ENCODE measurements around the gene GPD1. TPM values are rescaled to one million over a fixed set of nuclear protein-coding genes. Genes with fewer than 3 reads are reported as not detected.

GPD1 gene
- total and polyA plus RNA-seq, 2 experiments from 2014 or later = not detected

- H3F3A ChIP-seq (ENCODE audit: insufficient read depth) = peaks cover 26% of the 10 kb centered on the region; the same call in 1 of the 2 replicates
- no peak overlapping the region for H3K4me2 ChIP-seq (ENCODE audit: unreplicated experiment)
- no peak overlapping the region for H2AFZ ChIP-seq
- H3K9ac ChIP-seq = no peak overlapping the region
- H3K36me3 ChIP-seq (ENCODE audit: low read depth) = peaks cover 15% of the 10 kb centered on the region; the same call in 1 of the 2 replicates
- H4K20me1 ChIP-seq (ENCODE audit: insufficient read depth) = no peaks in the 10 kb centered on the region
- H3K27ac ChIP-seq = no peak overlapping the region
- H3K79me2 ChIP-seq (ENCODE audit: insufficient read depth) = peaks cover 20% of the 10 kb centered on the region
- no peak overlapping the region for H3K4me3 ChIP-seq
- in situ Hi-C loops (cut with MboI) = no loop called here
- H3K9me2 ChIP-seq (ENCODE audit: insufficient read depth) = no peaks in the 10 kb centered on the region
- no peaks in the 10 kb centered on the region for H3K9me3 ChIP-seq (ENCODE audit: low read depth)
- no peaks in the 10 kb centered on the region for H3K4me1 ChIP-seq (ENCODE audit: insufficient read depth)
- DNase-seq = no peak
- H3K27me3 ChIP-seq (replicated peaks; ENCODE audit: insufficient read depth) = no peaks in the 10 kb centered on the region
- 43 to 56% methylated on average over 2 of the region's 2 CpGs for WGBS, 2 experiments (ENCODE audit: low coverage in 1 of 2, low lambda C conversion rate in 2 of 2, missing lambda C conversion rate in 2 of 2)
- TF ChIP-seq EZH2phosphoT487 (IDR thresholded peaks at IDR 0.05; ENCODE audit: insufficient read depth, low read depth) (no peak), EZH2 (IDR thresholded peaks at IDR 0.05; ENCODE audit: insufficient read depth, poor library complexity, severe bottlenecking) (no peak)
Observed at GRCh38 chr12:50123203-50123602, 19.4 kb downstream of the GPD1 start.

GRCh38 chr12:50127546-50127945 lies 23.7 kb downstream of the GPD1 start:
- 78 to 92% methylated on average over 2 of the region's 2 CpGs for WGBS, 2 experiments (ENCODE audit: low coverage in 1 of 2, low lambda C conversion rate in 2 of 2, missing lambda C conversion rate in 2 of 2)
- no peak overlapping the region for H3K9ac ChIP-seq

GRCh38 chr12:50129290-50129689 lies 25.5 kb downstream of the GPD1 start:
- Histone ChIP-seq H2AFZ (no peak overlapping the region), H3K9ac (no peak overlapping the region), H4K20me1 (ENCODE audit: insufficient read depth) (no peaks in the 10 kb centered on the region), H3K4me1 (ENCODE audit: insufficient read depth) (no peaks in the 10 kb centered on the region), H3K27ac (no peak overlapping the region), H3K4me2 (ENCODE audit: unreplicated experiment) (no peak overlapping the region), H3K27me3 (replicated peaks; ENCODE audit: insufficient read depth) (no peaks in the 10 kb centered on the region), H3K9me3 (ENCODE audit: low read depth) (no peaks in the 10 kb centered on the region), H3K9me2 (ENCODE audit: insufficient read depth) (no peaks in the 10 kb centered on the region), H3K4me3 (no peak overlapping the region), H3F3A (ENCODE audit: insufficient read depth) (peaks cover 39% of the 10 kb centered on the region), H3K36me3 (ENCODE audit: low read depth) (peaks cover 49% of the 10 kb centered on the region), H3K79me2 (ENCODE audit: insufficient read depth) (0 out of 2 replicates have a peak, but pooled peaks cover 7% of the 10 kb centered on the region)
- 41% methylated on average over 4 of the region's 4 CpGs for WGBS, 2 experiments (ENCODE audit: low coverage in 1 of 2, low lambda C conversion rate in 2 of 2, missing lambda C conversion rate in 2 of 2)
- in situ Hi-C loops (cut with MboI) = no loop called here
- no peak for DNase-seq
- TF ChIP-seq EZH2phosphoT487 (IDR thresholded peaks at IDR 0.05; ENCODE audit: insufficient read depth, low read depth) (no peak), EZH2 (IDR thresholded peaks at IDR 0.05; ENCODE audit: insufficient read depth, poor library complexity, severe bottlenecking) (no peak)

More at GRCh38 chr12:50127546-50127945, 23.7 kb downstream of the GPD1 start:
- in situ Hi-C loops (cut with MboI) = no loop called here
- no peaks in the 10 kb centered on the region for H3K4me1 ChIP-seq (ENCODE audit: insufficient read depth)
- no peaks in the 10 kb centered on the region for H4K20me1 ChIP-seq (ENCODE audit: insufficient read depth)
- no peak overlapping the region for H3K4me3 ChIP-seq
- no peaks in the 10 kb centered on the region for H3K9me2 ChIP-seq (ENCODE audit: insufficient read depth)
- no peak overlapping the region for H3K4me2 ChIP-seq (ENCODE audit: unreplicated experiment)
- H3K36me3 ChIP-seq (ENCODE audit: low read depth) = peaks cover 37% of the 10 kb centered on the region; the same call in 1 of the 2 replicates
- H3K27ac ChIP-seq = no peak overlapping the region
- no peak for DNase-seq
- H3K9me3 ChIP-seq (ENCODE audit: low read depth) = no peaks in the 10 kb centered on the region
- no peaks in the 10 kb centered on the region for H3K79me2 ChIP-seq (ENCODE audit: insufficient read depth)
- H3F3A ChIP-seq (ENCODE audit: insufficient read depth) = peaks cover 40% of the 10 kb centered on the region
- no peak overlapping the region for H2AFZ ChIP-seq
- no peaks in the 10 kb centered on the region for H3K27me3 ChIP-seq (replicated peaks; ENCODE audit: insufficient read depth)
- TF ChIP-seq EZH2phosphoT487 (IDR thresholded peaks at IDR 0.05; ENCODE audit: insufficient read depth, low read depth) = no peak
- no peak for TF ChIP-seq EZH2 (IDR thresholded peaks at IDR 0.05; ENCODE audit: insufficient read depth, poor library complexity, severe bottlenecking)

GRCh38 chr12:50132505-50133135 lies 28.8 kb downstream of the GPD1 start:
- no peaks in the 10 kb centered on the region for H3K27me3 ChIP-seq (replicated peaks; ENCODE audit: insufficient read depth)
- peaks cover 8% of the 10 kb centered on the region; the same call in 1 of the 2 replicates for H3K4me1 ChIP-seq (ENCODE audit: insufficient read depth)
- no peak overlapping the region for H3K27ac ChIP-seq
- H3K9ac ChIP-seq = no peak overlapping the region
- H3K79me2 ChIP-seq (ENCODE audit: insufficient read depth) = 0 out of 2 replicates have a peak, but pooled peaks cover 7% of the 10 kb centered on the region
- H2AFZ ChIP-seq = no peak overlapping the region
- H3K36me3 ChIP-seq (ENCODE audit: low read depth) = peaks cover 48% of the 10 kb centered on the region
- no peak overlapping the region for H3K4me2 ChIP-seq (ENCODE audit: unreplicated experiment)
- no peaks in the 10 kb centered on the region for H3K9me2 ChIP-seq (ENCODE audit: insufficient read depth)
- H3F3A ChIP-seq (ENCODE audit: insufficient read depth) = peaks cover 42% of the 10 kb centered on the region
- no peaks in the 10 kb centered on the region for H3K9me3 ChIP-seq (ENCODE audit: low read depth)
- TF ChIP-seq EZH2 (IDR thresholded peaks at IDR 0.05; ENCODE audit: insufficient read depth, poor library complexity, severe bottlenecking) (no peak), EZH2phosphoT487 (IDR thresholded peaks at IDR 0.05; ENCODE audit: insufficient read depth, low read depth) (no peak)
- peak; percentile 59 for DNase-seq
- WGBS, 2 experiments (ENCODE audit: low coverage in 1 of 2, low lambda C conversion rate in 2 of 2, missing lambda C conversion rate in 2 of 2) = 53 to 54% methylated on average over 2 of the region's 2 CpGs
- H4K20me1 ChIP-seq (ENCODE audit: insufficient read depth) = no peaks in the 10 kb centered on the region
- in situ Hi-C loops (cut with MboI) = no loop called here
- H3K4me3 ChIP-seq = no peak overlapping the region
